ENCODE results near the gene MINK1. TPM values are rescaled to one million over a fixed set of nuclear protein-coding genes. Genes with fewer than 3 reads are reported as not detected.

The MINK1 gene
- polyA plus RNA-seq, 1 experiment = 69.1 TPM

DNA sequence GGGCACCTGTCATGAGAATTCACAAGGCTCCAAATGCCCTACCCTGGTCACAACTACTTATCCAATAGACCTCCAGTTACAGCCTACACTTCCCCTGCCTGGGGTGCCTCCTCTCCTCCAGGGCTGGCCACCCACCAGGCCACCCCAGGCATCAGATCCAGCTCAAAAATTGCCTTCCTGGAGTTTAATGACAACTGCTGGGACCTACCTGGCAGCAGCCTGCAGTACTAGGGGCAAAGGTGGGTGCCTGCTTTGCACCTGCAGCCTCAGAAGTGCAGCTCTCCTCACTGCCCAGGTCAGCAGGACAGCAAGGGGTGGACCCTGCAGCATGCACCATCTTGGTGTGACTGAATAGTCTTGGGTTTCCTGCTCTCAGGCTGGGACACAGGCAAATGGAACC is 102.5 kb downstream of the MINK1 start:
- H3K36me3 ChIP-seq (ENCODE audit: control insufficient read depth, insufficient read depth, low read length) = peaks cover 14% of the 10 kb centered on the region
- ChIA-PET POLR2A (no interaction called here), CTCF (interaction anchor here (2.2 kb wide), 1 partner anchor 27 kb away, joined by 6 read pairs; no protein-coding TSS in a partner anchor)
- H3K27me3 ChIP-seq (ENCODE audit: control insufficient read depth, insufficient read depth, low read length) = no peaks in the 10 kb centered on the region
- no peak overlapping the region for H3K4me3 ChIP-seq (ENCODE audit: low read depth, low read length)
- TF ChIP-seq, protein P1, sequence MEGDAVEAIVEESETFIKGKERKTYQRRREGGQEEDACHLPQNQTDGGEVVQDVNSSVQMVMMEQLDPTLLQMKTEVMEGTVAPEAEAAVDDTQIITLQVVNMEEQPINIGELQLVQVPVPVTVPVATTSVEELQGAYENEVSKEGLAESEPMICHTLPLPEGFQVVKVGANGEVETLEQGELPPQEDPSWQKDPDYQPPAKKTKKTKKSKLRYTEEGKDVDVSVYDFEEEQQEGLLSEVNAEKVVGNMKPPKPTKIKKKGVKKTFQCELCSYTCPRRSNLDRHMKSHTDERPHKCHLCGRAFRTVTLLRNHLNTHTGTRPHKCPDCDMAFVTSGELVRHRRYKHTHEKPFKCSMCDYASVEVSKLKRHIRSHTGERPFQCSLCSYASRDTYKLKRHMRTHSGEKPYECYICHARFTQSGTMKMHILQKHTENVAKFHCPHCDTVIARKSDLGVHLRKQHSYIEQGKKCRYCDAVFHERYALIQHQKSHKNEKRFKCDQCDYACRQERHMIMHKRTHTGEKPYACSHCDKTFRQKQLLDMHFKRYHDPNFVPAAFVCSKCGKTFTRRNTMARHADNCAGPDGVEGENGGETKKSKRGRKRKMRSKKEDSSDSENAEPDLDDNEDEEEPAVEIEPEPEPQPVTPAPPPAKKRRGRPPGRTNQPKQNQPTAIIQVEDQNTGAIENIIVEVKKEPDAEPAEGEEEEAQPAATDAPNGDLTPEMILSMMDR (IDR thresholded peaks at IDR 0.05; ENCODE audit: insufficient read depth, low read depth, low read length) = no peak
- DNase-seq (ENCODE audit: low read depth) = no peak

DNA sequence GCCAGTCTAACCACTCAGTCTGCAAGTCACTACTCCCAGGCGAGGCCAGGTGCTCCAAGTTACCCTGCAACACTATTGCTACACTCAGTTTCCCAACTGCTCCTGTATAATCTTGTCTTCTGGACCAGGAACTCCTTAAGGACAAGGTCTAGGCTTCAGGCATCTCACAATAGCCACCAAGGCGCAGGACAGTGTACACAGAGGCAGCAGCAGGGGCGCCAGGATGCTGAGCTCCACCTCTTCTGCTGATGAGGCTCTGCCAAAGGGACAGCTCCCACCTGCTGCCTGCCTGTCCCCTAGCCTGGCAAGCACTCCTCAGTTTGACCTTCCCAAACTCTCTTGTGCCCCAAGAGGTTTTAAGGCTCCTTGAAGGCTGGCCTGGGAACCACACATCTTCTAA is 103.3 kb downstream of the MINK1 start:
- POLR2A ChIA-PET = no interaction called here
- TF ChIP-seq, protein P1 (IDR thresholded peaks at IDR 0.05; ENCODE audit: insufficient read depth, low read depth, low read length) = no peak
- CTCF ChIA-PET = interaction anchor here (2.2 kb wide), 1 partner anchor 27 kb away, joined by 6 read pairs; no protein-coding TSS in a partner anchor
- Histone ChIP-seq H3K36me3 (ENCODE audit: control insufficient read depth, insufficient read depth, low read length) (peaks cover 14% of the 10 kb centered on the region), H3K27me3 (ENCODE audit: control insufficient read depth, insufficient read depth, low read length) (no peaks in the 10 kb centered on the region), H3K4me3 (ENCODE audit: low read depth, low read length) (no peak overlapping the region)
- DNase-seq (ENCODE audit: low read depth) = no peak

DNA sequence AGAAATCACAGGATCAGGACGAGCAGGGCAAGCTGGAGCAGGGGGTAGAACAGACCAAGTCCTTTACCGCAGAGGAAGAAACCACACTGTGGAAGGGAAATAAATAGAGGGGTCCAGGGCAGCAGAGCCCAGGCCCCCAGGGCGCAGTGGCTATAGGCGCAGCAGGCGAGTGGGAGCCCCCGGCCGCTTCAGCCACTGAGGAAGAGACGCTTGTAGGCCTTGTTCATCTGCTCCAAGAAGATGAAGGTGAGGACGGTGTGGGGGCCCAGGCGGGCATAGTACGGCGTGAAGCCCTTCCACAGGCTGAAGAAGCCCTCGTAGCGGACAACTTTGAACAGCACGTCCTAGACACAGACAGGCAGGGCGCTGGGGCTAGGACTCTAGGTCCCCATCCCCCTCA is 104.4 kb downstream of the MINK1 start:
- H3K36me3 ChIP-seq (ENCODE audit: control insufficient read depth, insufficient read depth, low read length) = peaks cover 17% of the 10 kb centered on the region
- no peak for DNase-seq (ENCODE audit: low read depth)
- no peak overlapping the region for H3K4me3 ChIP-seq (ENCODE audit: low read depth, low read length)
- no peaks in the 10 kb centered on the region for H3K27me3 ChIP-seq (ENCODE audit: control insufficient read depth, insufficient read depth, low read length)
- CTCF ChIA-PET = no interaction called here
- POLR2A ChIA-PET = no interaction called here
- TF ChIP-seq, protein P1 (IDR thresholded peaks at IDR 0.05; ENCODE audit: insufficient read depth, low read depth, low read length) = no peak

DNA sequence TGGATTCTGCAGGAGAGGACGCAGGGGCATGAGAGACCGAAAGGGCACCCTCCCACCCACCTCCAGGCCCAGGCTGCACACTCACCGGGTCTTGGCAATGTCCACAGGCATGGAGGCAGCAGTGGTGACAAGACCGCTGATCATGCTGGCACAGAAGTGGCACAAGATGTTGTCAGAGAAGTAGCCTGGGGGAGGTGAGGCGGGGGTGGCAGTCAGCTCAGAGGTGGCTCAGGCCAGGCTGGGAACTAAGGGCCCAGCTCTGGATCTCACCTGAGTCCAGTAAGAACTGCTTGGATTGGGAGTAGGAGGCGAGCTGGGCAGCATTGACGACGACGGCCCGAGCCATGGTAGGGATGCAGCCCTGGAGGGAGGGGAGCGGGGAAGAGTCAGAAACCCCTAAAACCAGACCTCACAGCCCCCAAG is 104.9 kb downstream of the MINK1 start:
- Histone ChIP-seq H3K36me3 (ENCODE audit: control insufficient read depth, insufficient read depth, low read length) (peaks cover 21% of the 10 kb centered on the region), H3K27me3 (ENCODE audit: control insufficient read depth, insufficient read depth, low read length) (no peaks in the 10 kb centered on the region), H3K4me3 (ENCODE audit: low read depth, low read length) (no peak overlapping the region)
- ChIA-PET POLR2A (no interaction called here), CTCF (no interaction called here)
- DNase-seq (ENCODE audit: low read depth) = no peak
- TF ChIP-seq, protein P1 (IDR thresholded peaks at IDR 0.05; ENCODE audit: insufficient read depth, low read depth, low read length) = no peak

DNA sequence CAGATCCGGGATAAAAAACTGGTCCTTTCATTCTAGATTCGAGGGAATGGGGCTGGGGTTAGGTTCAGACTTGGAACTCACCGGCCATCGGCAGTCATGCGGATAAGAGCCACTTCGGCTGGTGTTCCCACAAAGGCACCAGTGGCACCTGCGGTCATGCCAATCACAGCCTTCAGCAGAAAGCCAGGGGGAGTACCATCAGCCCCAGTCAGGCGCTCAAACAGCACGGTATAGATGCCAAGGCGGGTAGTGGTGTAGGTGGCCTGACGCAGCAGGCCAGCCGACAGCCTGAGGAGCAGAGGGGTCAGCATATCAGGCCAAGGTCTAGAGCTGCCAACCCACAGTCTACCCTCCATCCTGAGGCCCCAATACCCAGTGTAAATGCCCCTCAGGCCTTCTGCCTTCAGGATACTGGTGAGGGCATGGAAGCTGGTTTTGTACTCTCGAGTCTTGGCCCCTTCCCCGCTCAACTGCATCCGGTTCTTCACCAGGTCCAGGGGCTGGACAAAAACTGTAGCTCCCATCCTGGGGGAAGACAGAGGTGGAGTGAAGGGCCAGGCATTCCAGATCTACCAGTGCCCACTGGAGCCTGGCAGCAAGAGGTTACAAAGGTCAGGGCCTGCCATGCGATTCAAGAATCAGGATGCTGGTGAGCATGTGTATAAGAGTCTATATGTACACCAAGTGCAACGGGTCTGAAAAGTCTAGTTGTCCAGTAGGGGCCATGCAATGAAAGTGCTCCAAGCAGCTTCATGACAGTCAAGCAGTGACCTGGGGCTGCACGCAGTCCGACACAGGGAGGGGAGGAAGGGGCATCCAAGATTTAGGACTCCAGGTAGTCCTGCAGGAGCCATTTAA is 105.8 kb downstream of the MINK1 start:
- Histone ChIP-seq H3K4me3 (ENCODE audit: low read depth, low read length) (peak overlapping the region; percentile 72), H3K27me3 (ENCODE audit: control insufficient read depth, insufficient read depth, low read length) (no peaks in the 10 kb centered on the region), H3K36me3 (ENCODE audit: control insufficient read depth, insufficient read depth, low read length) (peaks cover 21% of the 10 kb centered on the region)
- DNase-seq (ENCODE audit: low read depth) = no peak
- POLR2A ChIA-PET = interaction anchor here (1.7 kb wide), 1 partner anchor 28 kb away, joined by 9 read pairs; the partner anchor contains the start of gene SPAG7
- TF ChIP-seq, protein P1 (IDR thresholded peaks at IDR 0.05; ENCODE audit: insufficient read depth, low read depth, low read length) = no peak
- CTCF ChIA-PET = interaction anchor here (1.0 to 2.7 kb wide), 7 partner anchors 22 to 123 kb away, joined by 3 to 17 read pairs (median 5); partner anchors contain the start of genes CAMTA2, INCA1 and KIF1C
